GM19455 (cell line): Measurements from ENCODE around the gene CDK5RAP2.

ENCODE experiments used
- ATAC-seq: cut with Tn5 transposase; IDR thresholded peaks from one replicate; pipeline ENCODE4 v1.9.1; 2021; ENCODE audit not compliant: unreplicated experiment

Gene CDK5RAP2

DNA sequence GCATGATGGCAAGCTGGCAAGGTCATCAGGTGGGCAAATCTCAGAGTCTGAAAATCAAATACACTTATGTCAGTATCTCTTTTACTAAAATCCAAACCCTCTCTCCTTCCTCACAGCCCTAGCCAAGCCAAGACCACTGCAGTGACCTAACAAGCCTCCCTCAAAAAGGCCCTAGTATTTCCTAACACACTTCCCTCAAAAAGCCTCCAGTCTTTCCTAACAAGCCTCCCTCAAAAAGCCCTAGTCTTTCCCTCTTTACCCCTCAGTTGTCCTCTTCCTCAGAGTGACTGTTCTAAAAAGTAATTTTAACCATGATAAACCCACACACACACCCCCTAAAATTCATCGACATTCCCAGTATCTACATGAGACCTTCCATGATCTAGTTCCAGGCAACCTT, 140.0 kb downstream of the CDK5RAP2 start:
- ATAC-seq = no peak

DNA sequence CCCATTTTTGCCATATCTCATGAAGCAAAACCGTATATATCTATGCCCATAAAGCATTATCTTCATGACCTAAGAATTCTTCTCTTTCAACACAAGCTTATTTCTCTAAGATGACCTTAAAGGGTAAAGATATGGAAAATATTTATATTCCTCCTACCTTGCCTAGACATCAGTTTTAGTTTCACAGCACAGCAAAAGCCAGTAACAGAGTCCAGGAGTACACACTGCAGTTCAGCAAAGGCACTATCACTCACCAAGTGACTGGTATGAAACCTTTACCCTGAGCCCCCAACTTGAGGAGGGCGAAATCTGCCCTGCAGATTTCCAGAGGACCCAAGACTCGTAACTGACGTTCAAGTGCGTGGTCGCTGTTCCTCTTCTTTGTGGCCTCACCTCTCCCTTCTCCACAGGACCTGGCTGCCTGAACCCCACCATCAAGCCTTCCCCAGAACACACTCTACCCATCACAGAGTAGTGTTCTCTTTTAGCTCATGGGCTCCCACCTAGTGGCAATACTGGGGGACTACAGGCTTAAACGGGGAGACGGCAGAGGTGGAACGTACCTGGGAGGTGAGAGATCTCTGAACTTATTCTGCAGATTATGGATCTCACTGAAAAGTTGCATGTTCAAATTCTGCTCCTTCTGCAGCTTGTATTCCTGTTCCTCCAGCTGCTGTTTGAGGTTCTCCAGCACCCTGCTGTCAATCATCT, 141.0 kb downstream of the CDK5RAP2 start:
- no peak for ATAC-seq

GRCh38 chr9:120438111-120438510, 141.9 kb downstream of the CDK5RAP2 start:
- ATAC-seq = no peak

DNA sequence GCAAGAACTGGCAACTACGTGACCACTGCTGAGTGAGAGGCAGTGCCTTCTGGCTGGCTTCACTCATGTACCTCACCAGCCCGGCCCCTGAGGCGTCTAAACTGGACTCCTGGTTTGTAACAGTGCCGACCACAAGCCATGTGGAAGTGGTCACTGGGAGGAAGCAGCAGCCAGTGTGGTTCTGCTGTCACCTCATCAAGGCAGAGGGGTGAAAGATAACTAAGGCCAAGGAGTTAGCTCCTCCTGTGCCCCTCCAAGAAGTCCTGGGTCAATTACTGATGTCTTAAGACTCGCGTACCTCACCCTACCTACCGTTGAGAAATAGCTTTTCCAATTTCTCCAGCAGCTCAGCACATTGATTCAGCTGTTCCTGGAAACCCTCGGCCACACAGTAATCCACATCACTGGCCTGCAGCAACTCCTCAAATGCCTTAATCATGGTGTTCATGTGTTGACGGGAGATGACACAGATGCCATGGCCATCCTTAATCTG, 142.9 kb downstream of the CDK5RAP2 start:
- ATAC-seq = no peak

DNA sequence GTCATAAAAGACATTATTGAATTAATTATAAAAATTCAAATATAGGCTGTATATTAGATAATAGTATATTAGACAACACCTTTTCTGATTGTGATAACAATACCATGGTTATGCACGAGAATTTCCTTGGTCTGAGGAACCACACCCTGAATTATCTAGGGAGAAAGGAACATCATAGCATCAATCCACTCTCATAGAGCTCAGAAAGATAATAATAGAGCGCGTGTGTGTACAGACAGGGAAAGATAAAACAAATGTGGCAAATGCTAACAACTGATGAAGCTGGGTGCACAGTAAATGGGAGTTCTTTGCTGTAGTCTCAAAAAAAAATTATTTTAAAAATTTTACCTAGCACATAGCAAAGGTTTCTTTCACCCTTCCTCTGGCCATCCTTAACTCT, 143.5 kb downstream of the CDK5RAP2 start:
- no peak for ATAC-seq

DNA sequence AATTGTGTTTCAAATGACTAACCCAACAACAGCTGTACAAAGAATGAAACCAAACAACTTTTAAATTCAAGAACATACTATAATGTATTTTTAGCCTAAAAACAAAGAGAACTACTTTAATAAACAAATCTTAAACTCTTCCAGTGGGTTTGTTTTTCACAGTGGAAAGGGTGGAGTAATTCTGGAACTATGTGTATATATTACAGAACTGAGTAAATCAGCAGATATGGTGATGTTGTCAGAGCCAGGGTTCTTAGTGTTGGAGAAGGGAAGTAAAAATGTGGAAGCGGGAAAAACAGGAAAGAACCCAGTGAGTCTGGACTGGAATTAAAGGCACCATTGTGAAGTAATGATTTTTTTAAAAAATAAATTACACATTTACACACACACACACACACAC, 144.9 kb downstream of the CDK5RAP2 start:
- no peak for ATAC-seq

DNA sequence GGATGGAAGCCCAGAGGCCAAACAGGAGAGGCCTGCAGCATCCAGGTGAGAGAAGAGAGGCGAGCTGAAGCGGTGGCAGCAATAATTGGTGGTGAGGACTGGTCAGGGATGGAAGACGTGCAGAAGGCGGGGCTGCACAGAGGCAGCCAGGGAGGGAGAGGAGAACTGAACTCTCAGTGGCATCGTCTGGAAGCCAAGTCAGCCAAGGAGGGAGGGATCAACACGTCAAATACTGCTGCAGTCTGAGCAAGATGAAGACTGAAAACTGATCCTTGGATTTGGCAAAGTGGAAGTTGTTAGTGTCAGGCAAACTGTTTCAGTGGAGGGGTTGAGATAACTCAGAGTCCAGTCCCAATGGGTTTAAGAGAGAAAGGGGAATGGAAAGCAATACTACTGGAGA, 145.4 kb downstream of the CDK5RAP2 start:
- no peak for ATAC-seq

DNA sequence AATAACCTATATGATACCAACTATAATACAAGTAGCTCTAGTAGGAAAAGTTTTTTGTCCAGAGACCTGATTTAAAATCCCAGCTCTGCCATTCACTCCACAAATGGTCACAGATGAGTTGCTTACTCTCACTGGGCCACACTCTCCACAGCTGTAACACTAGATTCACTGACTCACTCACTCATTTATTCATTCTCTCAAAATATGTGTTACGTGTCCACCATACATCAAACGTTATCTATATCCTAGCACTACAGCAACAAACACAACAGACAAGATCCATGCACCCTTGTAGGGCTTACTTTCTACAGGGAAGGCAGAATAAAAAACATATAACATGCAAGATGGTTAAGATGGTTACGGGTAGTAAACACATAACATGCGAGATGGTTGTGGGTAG, 146.3 kb downstream of the CDK5RAP2 start:
- ATAC-seq = no peak

- ATAC-seq = no peak
Measured at GRCh38 chr9:120432600-120432999, 147.4 kb downstream of the CDK5RAP2 start.

DNA sequence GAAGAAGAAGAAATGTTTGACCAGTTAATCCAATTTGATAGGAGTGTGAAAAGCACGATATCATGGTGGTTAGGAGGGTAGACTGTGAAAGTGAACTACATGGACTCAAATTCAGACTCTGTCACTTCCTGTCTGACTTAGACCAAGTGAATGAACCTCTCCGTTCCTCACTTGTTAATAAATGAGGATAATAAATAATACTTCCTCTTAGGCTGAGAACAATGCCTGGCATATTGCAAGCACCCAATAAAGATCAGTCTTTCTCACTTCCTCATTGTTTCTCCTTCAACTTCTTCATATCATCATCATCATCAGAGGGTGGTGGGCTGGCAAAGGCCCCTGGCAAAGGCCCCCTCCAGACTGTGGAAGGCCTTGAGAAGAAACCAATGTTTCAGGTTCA, 148.7 kb downstream of the CDK5RAP2 start:
- ATAC-seq = no peak

DNA sequence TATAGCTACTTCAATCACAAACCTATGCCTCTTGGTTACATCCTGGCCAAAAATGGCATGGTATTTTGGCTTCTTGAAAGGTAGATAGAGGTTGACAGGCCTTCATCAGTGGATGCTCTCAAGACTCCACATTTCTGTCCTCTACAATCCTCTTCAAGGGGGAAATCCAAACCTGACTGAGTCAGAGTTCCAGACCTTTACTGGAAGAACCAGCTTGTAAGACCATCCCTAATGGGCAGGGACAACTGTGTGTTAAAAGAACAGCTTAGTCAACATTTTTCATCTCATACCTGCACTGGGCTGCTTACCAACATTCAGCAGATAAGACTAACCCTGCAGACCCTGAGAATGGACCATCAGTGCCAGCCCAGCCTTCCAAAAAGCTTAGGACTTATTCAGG, 155.7 kb downstream of the CDK5RAP2 start:
- ATAC-seq = no peak

GRCh38 chr9:120423812-120424211, 156.2 kb downstream of the CDK5RAP2 start:
- ATAC-seq = no peak

- no peak for ATAC-seq
Measured at GRCh38 chr9:120421977-120422376, 158.0 kb downstream of the CDK5RAP2 start.

DNA sequence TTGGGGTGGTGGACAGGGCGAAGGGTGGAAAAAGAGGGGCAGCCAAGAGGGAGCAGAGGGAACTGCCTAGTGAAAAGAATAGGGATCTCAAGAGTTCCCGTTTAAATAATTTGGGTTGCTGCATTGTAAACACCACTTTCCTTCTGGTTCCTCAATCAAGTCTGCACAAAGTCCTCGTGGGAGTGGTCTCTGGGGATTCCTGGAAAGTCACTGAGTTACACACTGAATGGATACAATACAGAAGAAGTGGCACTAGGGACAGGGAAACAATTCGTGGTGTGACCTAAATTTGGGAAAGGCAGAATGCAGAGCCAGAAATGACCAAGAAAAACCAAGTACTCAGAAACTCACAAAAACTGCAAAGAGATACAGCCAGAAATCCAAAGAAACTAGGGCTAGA, 161.7 kb downstream of the CDK5RAP2 start:
- ATAC-seq = no peak

DNA sequence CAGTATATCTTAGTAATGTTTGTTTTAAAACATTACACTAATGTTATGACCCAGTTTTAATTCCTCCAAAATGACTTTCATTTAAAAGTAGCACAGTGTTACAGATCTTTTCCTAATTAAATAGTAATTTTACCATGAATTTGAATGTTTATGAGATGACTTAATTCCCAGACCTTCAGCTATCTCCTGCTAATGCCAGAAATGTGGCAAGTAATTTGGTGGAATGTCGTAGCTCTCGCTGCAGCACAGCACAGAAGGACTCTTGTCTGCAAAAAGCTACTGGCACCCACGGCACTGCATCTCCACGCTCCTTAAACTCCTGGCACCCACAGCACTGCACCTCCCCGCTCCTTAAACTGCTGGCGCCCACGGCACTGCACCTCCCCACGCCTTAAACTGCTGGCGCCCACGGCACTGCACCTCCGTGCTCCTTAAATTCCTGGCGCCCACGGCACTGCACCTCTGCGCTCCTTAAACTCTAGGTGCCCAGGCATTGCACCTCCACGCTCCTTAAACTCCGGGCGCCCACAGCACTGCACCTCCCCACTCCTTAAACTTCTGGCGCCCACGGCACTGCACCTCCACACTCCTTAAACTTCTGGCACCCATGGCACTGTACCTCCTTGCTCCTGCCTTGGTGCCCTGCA, 163.1 kb downstream of the CDK5RAP2 start:
- no peak for ATAC-seq

DNA sequence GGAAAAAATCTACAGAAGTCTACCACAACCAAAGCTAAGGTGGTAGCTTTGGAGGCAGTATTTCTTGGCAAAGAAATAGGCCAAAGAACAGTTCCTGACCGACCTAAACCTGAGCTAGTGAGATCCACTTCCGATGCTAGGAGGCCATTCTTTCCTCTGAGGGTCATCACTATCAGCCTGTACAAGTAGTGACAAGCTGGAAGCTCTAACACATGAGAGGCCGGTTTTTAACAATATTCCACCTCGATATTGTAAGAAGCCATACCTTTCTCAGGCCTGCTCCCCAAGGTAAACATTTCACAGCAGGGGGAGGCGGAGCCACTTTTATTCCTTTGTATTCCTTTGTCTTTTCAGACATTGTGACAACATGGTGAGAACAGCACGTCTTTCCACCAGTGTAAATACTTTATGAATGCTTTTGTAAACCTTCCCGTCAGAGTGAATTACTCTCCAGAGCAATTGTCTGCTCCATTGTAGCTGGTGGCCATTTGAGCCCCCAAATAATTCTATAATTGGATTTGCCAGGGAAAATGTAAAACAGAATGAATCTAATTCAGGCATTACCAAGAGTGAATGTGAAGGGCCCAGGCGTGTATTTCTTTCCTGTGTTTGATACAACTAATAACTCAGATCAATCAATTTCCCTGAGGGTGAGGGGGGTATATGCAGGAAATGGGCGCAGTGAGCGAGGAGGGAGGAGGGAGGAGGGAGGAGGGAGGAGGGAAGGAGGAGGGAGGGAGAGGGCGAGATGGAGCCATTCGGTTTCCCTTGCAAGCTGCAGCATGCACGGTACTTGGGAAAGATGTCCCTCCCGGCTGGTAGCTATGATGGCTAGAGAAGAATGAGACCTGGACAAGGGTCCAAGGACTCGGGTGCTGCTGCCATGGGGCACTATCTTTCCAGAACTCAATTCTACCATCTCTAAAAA, 166.6 kb downstream of the CDK5RAP2 start:
- no peak for ATAC-seq

DNA sequence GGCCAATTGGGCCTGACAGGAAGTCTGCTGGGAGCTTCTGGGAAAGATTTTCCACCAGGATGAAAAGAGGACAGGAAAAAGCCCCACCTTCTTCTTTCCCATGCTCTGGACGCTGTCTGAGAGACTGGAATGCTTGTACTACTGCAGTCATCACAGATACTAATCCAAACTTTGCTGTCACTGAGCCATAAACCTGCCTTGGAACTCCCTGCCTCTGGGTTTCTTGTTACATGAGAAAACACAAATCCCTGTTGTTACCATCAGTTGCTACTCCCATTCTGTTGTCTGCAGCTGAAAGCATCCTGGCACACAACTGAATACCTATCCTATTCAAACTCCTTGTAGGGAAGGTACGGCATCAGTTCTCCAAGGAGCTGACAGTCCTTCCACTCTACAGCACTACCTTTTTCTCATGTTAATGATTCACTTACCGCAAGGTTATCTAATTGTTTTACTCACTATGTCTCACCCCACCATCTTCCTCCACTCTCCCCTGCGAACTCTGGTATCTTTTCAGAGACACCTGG, 167.5 kb downstream of the CDK5RAP2 start:
- ATAC-seq = no peak

- no peak for ATAC-seq
Measured at GRCh38 chr9:120411862-120412424, 168.0 kb downstream of the CDK5RAP2 start.

- no peak for ATAC-seq
Measured at GRCh38 chr9:120410925-120411501, 169.0 kb downstream of the CDK5RAP2 start.

GRCh38 chr9:120408680-120409258, 171.2 kb downstream of the CDK5RAP2 start:
- no peak for ATAC-seq
